ENCODE results near the gene FAM163A.

Gene FAM163A

GRCh38 chr1:179815641-179816040, 72.5 kb downstream of the FAM163A start:
- no peak for DNase-seq (ENCODE audit: low spot score)
- H3K27ac ChIP-seq = no peak overlapping the region
- H3K4me3 ChIP-seq = peak overlapping the region; percentile 72
- no peak for TF ChIP-seq CTCF (IDR thresholded peaks at IDR 0.05)

- no peak for TF ChIP-seq CTCF (IDR thresholded peaks at IDR 0.05)
- no peak for DNase-seq (ENCODE audit: low spot score)
- H3K4me3 ChIP-seq = no peak overlapping the region
- peak overlapping the region in 1 of 2 donors; percentile 18 for H3K27ac ChIP-seq
Observed at GRCh38 chr1:179816196-179816960, 73.3 kb downstream of the FAM163A start.

- no peak for TF ChIP-seq CTCF (IDR thresholded peaks at IDR 0.05)
- Histone ChIP-seq H3K27ac (no peak overlapping the region), H3K4me3 (no peak overlapping the region)
- DNase-seq (ENCODE audit: low spot score) = no peak
Observed at GRCh38 chr1:179817056-179817455, 74.0 kb downstream of the FAM163A start.

- DNase-seq (ENCODE audit: low spot score) = no peak
- TF ChIP-seq CTCF (IDR thresholded peaks at IDR 0.05) = no peak
- no peak overlapping the region for H3K4me3 ChIP-seq
- peak overlapping the region in 1 of 2 donors; percentile 16 for H3K27ac ChIP-seq
Observed at GRCh38 chr1:179817789-179818188, 74.7 kb downstream of the FAM163A start.

- DNase-seq (ENCODE audit: low spot score) = no peak
- no peak for TF ChIP-seq CTCF (IDR thresholded peaks at IDR 0.05)
- Histone ChIP-seq H3K27ac (peak overlapping the region in 1 of 2 donors; percentile 16), H3K4me3 (no peak overlapping the region)
Observed at GRCh38 chr1:179818260-179818659, 75.2 kb downstream of the FAM163A start.

GRCh38 chr1:179818743-179819173, 75.7 kb downstream of the FAM163A start:
- no peak for TF ChIP-seq CTCF (IDR thresholded peaks at IDR 0.05)
- no peak overlapping the region for H3K4me3 ChIP-seq
- no peak overlapping the region for H3K27ac ChIP-seq
- DNase-seq (ENCODE audit: low spot score) = no peak
